GM06990 (cell line): ENCODE measurements around the gene SEPTIN2.

ENCODE experiments used
- DNase-seq: peaks from one replicate; pipeline ENCODE4 v3.0.0-alpha.2; 2011; ENCODE audit not compliant: insufficient read length; ENCODE audit errors: extremely low read depth
- H3K27me3 ChIP-seq: replicated peaks from 2 replicates; pipeline ENCODE4 v1.6.0; 2011; ENCODE audit warnings: low read length; ENCODE audit not compliant: control insufficient read depth, insufficient read depth
- H3K36me3 ChIP-seq: 2 replicates; pipeline ENCODE4 v1.5.1; 2011; ENCODE audit warnings: low read length; ENCODE audit not compliant: control insufficient read depth, insufficient read depth
- H3K4me3 ChIP-seq: replicated peaks from 2 replicates; pipeline ENCODE4 v1.5.1; 2011; ENCODE audit warnings: low read depth, mild to moderate bottlenecking, control low read depth, low read length
- CTCF ChIP-seq: IDR thresholded peaks from 2 replicates; pipeline ENCODE4 v1.5.1; 2011; ENCODE audit warnings: low read length, control low read depth, mild to moderate bottlenecking, inconsistent platforms; ENCODE audit not compliant: insufficient read depth, poor library complexity, severe bottlenecking

SEPTIN2 gene

GRCh38 chr2:241312082-241312481 lies 3.6 kb upstream of the SEPTIN2 start:
- no peak for TF ChIP-seq CTCF
- H3K27me3 ChIP-seq: no peaks in the 10 kb centered on the region
- no peak overlapping the region for H3K4me3 ChIP-seq
- DNase-seq: no peak
- peaks cover 3% of the 10 kb centered on the region; the same call in 1 of the 2 replicates for H3K36me3 ChIP-seq

- Histone ChIP-seq H3K27me3 (no peaks in the 10 kb centered on the region), H3K4me3 (peak overlapping the region; percentile 99), H3K36me3 (peaks cover 3% of the 10 kb centered on the region)
- no peak for TF ChIP-seq CTCF
- DNase-seq: no peak
Measured at GRCh38 chr2:241313543-241314095, 2.1 kb upstream of the SEPTIN2 start.

- DNase-seq: no peak
- H3K36me3 ChIP-seq: no peaks in the 10 kb centered on the region; the same call in 1 of the 2 replicates
- TF ChIP-seq CTCF: no peak
- H3K27me3 ChIP-seq: no peaks in the 10 kb centered on the region
- H3K4me3 ChIP-seq: peak overlapping the region; percentile 99
Measured at GRCh38 chr2:241314226-241315092, 1.3 kb upstream of the SEPTIN2 start.

- peak; percentile 50 for TF ChIP-seq CTCF
- Histone ChIP-seq H3K4me3 (peak within 1 kb of the TSS; percentile 99), H3K27me3 (no peaks in the 10 kb centered on the region), H3K36me3 (no peaks in the 10 kb centered on the region; the same call in 1 of the 2 replicates)
- DNase-seq: peak; percentile 99
Measured at GRCh38 chr2:241315093-241315878, 439 bp upstream of the SEPTIN2 start, which contains the start of gene HDLBP. TSS of gene HDLBP (minus strand) at chr2:241315672. CDS start at chr2:241266869, 48,803 bp downstream.

- no peak for DNase-seq
- no peaks in the 10 kb centered on the region for H3K27me3 ChIP-seq
- no peak for TF ChIP-seq CTCF
- H3K4me3 ChIP-seq: peak overlapping the region; percentile 97
- H3K36me3 ChIP-seq: no peaks in the 10 kb centered on the region; the same call in 1 of the 2 replicates
Measured at GRCh38 chr2:241316825-241317224, 1.1 kb downstream of the SEPTIN2 start.
